ENCODE measurements around the gene CAMTA1. TPM values are rescaled to one million over a fixed set of nuclear protein-coding genes. Genes with fewer than 3 reads are reported as not detected.

CAMTA1 gene
- total and polyA plus RNA-seq, 2 experiments from 2014 or later: 89.0 to 145 TPM

DNA sequence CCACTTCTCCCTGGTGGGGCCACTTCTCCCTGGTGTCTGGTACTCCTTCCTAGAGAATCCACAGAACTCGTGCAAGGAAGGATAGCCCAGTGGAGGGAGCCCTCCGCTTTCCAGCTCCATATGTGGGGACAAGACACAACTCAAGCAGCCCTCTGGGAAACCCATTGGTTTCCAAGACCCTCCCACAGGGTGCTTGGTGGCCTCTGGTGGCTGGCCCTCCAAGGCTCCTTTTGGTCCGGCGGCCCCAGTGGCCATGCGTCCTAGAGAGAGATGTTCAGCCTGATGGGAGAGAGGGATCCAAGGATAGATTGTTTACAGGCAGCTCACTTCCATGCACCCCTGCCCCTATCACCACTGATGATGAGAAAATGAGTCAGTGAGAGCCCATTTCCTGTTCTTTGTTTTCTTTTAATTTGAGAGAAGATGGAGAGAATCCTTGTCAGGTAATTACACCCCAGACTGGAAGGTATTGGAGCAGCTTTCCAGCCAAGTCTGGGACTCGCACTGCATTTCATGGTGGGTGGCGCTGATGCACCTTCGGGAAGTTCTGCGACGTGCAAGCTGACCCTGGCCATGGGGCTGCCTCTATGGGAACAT lies 499.7 kb downstream of the CAMTA1 start:
- H3K27me3 ChIP-seq: no peaks in the 10 kb centered on the region
- H3K4me1 ChIP-seq (ENCODE audit: insufficient read depth): no peaks in the 10 kb centered on the region
- H3K79me2 ChIP-seq: no peaks in the 10 kb centered on the region
- H4K20me1 ChIP-seq (ENCODE audit: insufficient read depth, poor library complexity, severe bottlenecking): no peaks in the 10 kb centered on the region
- H3K4me2 ChIP-seq: no peak overlapping the region
- H3K9me2 ChIP-seq (replicated peaks; ENCODE audit: insufficient read depth): no peaks in the 10 kb centered on the region
- 93% methylated on average over 10 of the region's 10 CpGs for WGBS (ENCODE audit: low lambda C conversion rate, missing lambda C conversion rate)
- DNase-seq (ENCODE audit: low spot score): no peak
- no peak overlapping the region for H3K4me3 ChIP-seq
- H2AFZ ChIP-seq: no peak overlapping the region
- no peak overlapping the region for H3K27ac ChIP-seq
- H3K9me3 ChIP-seq (ENCODE audit: low read depth): no peaks in the 10 kb centered on the region
- no peaks in the 10 kb centered on the region for H3K36me3 ChIP-seq (replicated peaks; ENCODE audit: insufficient read depth, low read depth)
- no peak for TF ChIP-seq EZH2 (IDR thresholded peaks at IDR 0.05; ENCODE audit: borderline replicate concordance)
- TF ChIP-seq EZH2phosphoT487 (IDR thresholded peaks at IDR 0.05; ENCODE audit: low read depth, severe bottlenecking, unreplicated experiment): no peak
- TF ChIP-seq, protein P1, sequence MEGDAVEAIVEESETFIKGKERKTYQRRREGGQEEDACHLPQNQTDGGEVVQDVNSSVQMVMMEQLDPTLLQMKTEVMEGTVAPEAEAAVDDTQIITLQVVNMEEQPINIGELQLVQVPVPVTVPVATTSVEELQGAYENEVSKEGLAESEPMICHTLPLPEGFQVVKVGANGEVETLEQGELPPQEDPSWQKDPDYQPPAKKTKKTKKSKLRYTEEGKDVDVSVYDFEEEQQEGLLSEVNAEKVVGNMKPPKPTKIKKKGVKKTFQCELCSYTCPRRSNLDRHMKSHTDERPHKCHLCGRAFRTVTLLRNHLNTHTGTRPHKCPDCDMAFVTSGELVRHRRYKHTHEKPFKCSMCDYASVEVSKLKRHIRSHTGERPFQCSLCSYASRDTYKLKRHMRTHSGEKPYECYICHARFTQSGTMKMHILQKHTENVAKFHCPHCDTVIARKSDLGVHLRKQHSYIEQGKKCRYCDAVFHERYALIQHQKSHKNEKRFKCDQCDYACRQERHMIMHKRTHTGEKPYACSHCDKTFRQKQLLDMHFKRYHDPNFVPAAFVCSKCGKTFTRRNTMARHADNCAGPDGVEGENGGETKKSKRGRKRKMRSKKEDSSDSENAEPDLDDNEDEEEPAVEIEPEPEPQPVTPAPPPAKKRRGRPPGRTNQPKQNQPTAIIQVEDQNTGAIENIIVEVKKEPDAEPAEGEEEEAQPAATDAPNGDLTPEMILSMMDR (IDR thresholded peaks at IDR 0.05; ENCODE audit: poor library complexity): no peak

DNA sequence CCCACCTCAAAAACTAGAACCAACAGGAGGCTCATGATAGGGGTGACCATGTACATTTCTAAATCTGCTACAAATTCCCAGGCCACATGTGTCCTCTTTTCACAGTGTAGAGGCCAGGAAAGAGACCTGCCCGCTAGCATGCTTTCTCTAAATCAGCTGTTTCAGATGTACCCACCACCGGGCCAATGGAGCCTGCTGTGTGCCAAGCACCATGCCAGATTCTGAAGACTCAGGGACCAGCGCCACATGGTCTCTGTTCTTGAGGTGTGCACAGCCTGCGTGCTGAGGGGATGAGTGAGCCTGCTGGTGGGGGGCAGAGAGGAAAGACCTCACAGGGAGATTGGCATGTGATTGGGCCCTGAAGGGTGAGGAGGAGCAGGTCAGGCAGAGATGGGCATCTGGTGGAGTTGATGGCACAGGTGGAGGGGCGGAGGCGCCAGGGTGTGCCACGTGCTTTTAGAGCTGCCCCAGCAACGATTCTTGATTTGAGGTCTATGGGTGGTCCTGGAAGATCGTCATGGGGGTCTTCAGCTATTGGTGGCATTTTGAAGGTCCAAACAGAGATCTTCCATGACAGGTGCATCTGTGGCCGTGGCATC lies 500.7 kb downstream of the CAMTA1 start:
- H3K27ac ChIP-seq: no peak overlapping the region
- DNase-seq (ENCODE audit: low spot score): no peak
- no peaks in the 10 kb centered on the region for H4K20me1 ChIP-seq (ENCODE audit: insufficient read depth, poor library complexity, severe bottlenecking)
- TF ChIP-seq EZH2phosphoT487 (IDR thresholded peaks at IDR 0.05; ENCODE audit: low read depth, severe bottlenecking, unreplicated experiment) (no peak), EZH2 (IDR thresholded peaks at IDR 0.05; ENCODE audit: borderline replicate concordance) (no peak)
- TF ChIP-seq, protein P1 (IDR thresholded peaks at IDR 0.05; ENCODE audit: poor library complexity): no peak
- no peak overlapping the region for H2AFZ ChIP-seq
- H3K4me3 ChIP-seq: no peak overlapping the region
- no peaks in the 10 kb centered on the region for H3K79me2 ChIP-seq
- no peak overlapping the region for H3K4me2 ChIP-seq
- no peaks in the 10 kb centered on the region for H3K9me2 ChIP-seq (replicated peaks; ENCODE audit: insufficient read depth)
- H3K36me3 ChIP-seq (replicated peaks; ENCODE audit: insufficient read depth, low read depth): no peaks in the 10 kb centered on the region
- H3K27me3 ChIP-seq: no peaks in the 10 kb centered on the region
- no peaks in the 10 kb centered on the region for H3K4me1 ChIP-seq (ENCODE audit: insufficient read depth)
- H3K9me3 ChIP-seq (ENCODE audit: low read depth): no peaks in the 10 kb centered on the region
- 93% methylated on average over 10 of the region's 10 CpGs for WGBS (ENCODE audit: low lambda C conversion rate, missing lambda C conversion rate)

DNA sequence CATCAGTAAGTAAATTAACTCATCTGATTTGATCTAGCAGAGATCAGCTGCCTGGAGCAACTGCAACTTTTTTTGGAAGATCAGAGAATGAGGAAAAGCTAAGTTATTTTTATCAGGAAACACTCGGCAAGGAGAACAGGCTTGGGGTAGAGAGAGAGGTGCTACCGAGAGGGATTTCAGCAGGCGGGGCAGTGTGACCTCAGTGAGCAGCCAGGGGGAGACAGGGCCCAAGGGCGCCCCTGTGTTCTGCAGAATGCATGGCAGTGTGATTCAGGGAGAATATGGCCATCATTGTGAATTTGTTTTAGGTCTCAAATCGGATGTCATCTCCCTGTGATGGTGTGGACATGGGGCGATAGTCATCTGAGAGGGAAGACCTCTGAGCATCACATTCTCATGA lies 501.8 kb downstream of the CAMTA1 start:
- Histone ChIP-seq H3K27me3 (no peaks in the 10 kb centered on the region), H3K4me3 (no peak overlapping the region), H3K9me3 (ENCODE audit: low read depth) (no peaks in the 10 kb centered on the region), H3K9me2 (replicated peaks; ENCODE audit: insufficient read depth) (no peaks in the 10 kb centered on the region), H2AFZ (no peak overlapping the region), H3K79me2 (no peaks in the 10 kb centered on the region), H3K4me2 (no peak overlapping the region), H4K20me1 (ENCODE audit: insufficient read depth, poor library complexity, severe bottlenecking) (no peaks in the 10 kb centered on the region), H3K36me3 (replicated peaks; ENCODE audit: insufficient read depth, low read depth) (no peaks in the 10 kb centered on the region), H3K4me1 (ENCODE audit: insufficient read depth) (peaks cover 5% of the 10 kb centered on the region), H3K27ac (no peak overlapping the region)
- WGBS (ENCODE audit: low lambda C conversion rate, missing lambda C conversion rate): 85% methylated on average over 6 of the region's 6 CpGs
- no peak for DNase-seq (ENCODE audit: low spot score)
- no peak for TF ChIP-seq EZH2phosphoT487 (IDR thresholded peaks at IDR 0.05; ENCODE audit: low read depth, severe bottlenecking, unreplicated experiment)
- TF ChIP-seq, protein P1 (IDR thresholded peaks at IDR 0.05; ENCODE audit: poor library complexity): no peak
- no peak for TF ChIP-seq EZH2 (IDR thresholded peaks at IDR 0.05; ENCODE audit: borderline replicate concordance)

Data from hepatocyte (in vitro differentiated cells).